Right atrium auricular region (tissue), 2 donors: ENCODE results near the gene PPFIA2. TPM values are rescaled to one million over a fixed set of nuclear protein-coding genes. Genes with fewer than 3 reads are reported as not detected.

Experiments used
- DNase-seq: peaks from one replicate; pipeline ENCODE4 v3.0.0-alpha.2; 2019; ENCODE audit warnings: low spot score
- H3K27ac ChIP-seq, 2 donors: fragments of 200-600 bp; sonication (generic); 1 replicate in 1 of 2; 2 replicates in 1 of 2; pipeline ENCODE4 v1.5.1; 2016 to 2019
- H3K27me3 ChIP-seq, 2 donors: fragments of 200-600 bp; sonication (generic); one replicate each; pipeline versions ENCODE4 v1.5.1 to v1.6.0; 2017 to 2019
- H3K36me3 ChIP-seq: fragments of 200-600 bp; sonication (generic); one replicate; pipeline ENCODE4 v1.5.1; 2016
- H3K4me1 ChIP-seq, 2 donors: fragments of 200-600 bp; sonication (generic); one replicate each; pipeline versions ENCODE4 v1.5.1 to v1.6.0; 2017 to 2019
- H3K4me3 ChIP-seq, 2 donors: fragments of 200-600 bp; sonication (generic); 1 replicate in 1 of 2; 2 replicates in 1 of 2; pipeline ENCODE4 v1.5.1; 2017 to 2019; ENCODE audit warnings: mild to moderate bottlenecking in 1 of 2, moderate library complexity in 1 of 2
- H3K9me3 ChIP-seq, 2 donors: fragments of 200-600 bp; sonication (generic); one replicate each; pipeline ENCODE4 v1.5.1; 2019
- total RNA-seq, 2 donors: library from RNA; depleted of rRNA; stranded (reverse); fragments of >200 nt; gene quantifications; one replicate each; pipeline ENCODE4 v1.1.0, GENCODE V29; 2016
- TF ChIP-seq, protein P1 (sequence below), 2 donors: fragments of 200-600 bp; sonication (generic); IDR thresholded peaks; one replicate each; pipeline ENCODE4 v1.5.1; 2019; ENCODE audit warnings: antibody characterized with exemption in 2 of 2

The PPFIA2 gene
- total RNA-seq, 2 donors from 2014 or later, result 0.20 to 0.48 TPM

- H3K27ac ChIP-seq, result no peak overlapping the region
- no peaks in the 10 kb centered on the region for H3K27me3 ChIP-seq
- H3K36me3 ChIP-seq, result no peaks in the 10 kb centered on the region
- no peak for DNase-seq
- no peaks in the 10 kb centered on the region for H3K4me1 ChIP-seq
- TF ChIP-seq, protein P1, sequence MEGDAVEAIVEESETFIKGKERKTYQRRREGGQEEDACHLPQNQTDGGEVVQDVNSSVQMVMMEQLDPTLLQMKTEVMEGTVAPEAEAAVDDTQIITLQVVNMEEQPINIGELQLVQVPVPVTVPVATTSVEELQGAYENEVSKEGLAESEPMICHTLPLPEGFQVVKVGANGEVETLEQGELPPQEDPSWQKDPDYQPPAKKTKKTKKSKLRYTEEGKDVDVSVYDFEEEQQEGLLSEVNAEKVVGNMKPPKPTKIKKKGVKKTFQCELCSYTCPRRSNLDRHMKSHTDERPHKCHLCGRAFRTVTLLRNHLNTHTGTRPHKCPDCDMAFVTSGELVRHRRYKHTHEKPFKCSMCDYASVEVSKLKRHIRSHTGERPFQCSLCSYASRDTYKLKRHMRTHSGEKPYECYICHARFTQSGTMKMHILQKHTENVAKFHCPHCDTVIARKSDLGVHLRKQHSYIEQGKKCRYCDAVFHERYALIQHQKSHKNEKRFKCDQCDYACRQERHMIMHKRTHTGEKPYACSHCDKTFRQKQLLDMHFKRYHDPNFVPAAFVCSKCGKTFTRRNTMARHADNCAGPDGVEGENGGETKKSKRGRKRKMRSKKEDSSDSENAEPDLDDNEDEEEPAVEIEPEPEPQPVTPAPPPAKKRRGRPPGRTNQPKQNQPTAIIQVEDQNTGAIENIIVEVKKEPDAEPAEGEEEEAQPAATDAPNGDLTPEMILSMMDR (IDR thresholded peaks at IDR 0.05), result no peak
- no peak overlapping the region for H3K4me3 ChIP-seq
- no peaks in the 10 kb centered on the region for H3K9me3 ChIP-seq
Measured at GRCh38 chr12:81245907-81246570, 513.1 kb downstream of the PPFIA2 start.

- no peak overlapping the region for H3K27ac ChIP-seq
Measured at GRCh38 chr12:81245458-81245857, 513.7 kb downstream of the PPFIA2 start.

DNA sequence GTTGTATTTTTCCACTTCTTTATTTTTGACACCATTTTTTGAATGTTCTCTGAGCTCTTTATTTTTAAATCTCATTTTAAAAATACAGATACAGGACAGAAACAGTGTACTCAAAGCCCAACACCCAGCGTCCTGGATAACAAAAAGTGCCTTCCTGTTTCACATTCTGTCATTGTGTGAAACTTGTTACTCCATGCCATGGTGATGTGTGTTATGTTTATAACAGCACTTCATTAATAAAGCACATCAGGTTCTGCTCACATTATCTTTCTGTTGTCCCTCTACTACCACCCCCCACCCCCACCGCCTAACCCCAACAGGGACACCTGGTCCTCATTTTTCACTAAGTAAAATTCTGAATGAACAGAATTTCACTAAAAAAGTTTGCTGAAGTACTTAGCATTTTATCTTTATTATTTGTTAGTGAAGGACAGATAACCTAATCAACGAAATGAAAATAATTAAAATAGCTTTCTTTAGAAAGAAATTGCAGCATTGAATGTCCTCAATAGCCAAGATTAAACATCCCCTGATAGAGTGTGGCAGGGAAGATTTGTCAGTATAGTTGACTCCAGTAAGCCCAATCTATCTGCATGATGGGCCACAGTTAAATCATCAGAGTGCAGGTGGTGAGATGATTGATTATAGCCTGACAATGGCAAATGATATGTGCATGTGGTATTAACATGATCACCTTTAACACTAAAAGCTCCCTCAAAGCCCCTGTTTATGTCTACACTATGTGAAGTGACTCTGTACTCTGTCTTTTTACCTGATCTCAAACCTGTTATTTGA, 527.4 kb downstream of the PPFIA2 start:
- Histone ChIP-seq H3K9me3 (no peaks in the 10 kb centered on the region), H3K4me3 (no peak overlapping the region), H3K27ac (peak overlapping the region in 1 of 2 donors; percentile 71), H3K36me3 (peaks cover 6% of the 10 kb centered on the region), H3K4me1 (peaks cover 0 to 5% of the 10 kb centered on the region in 2 donors), H3K27me3 (no peaks in the 10 kb centered on the region)
- TF ChIP-seq, protein P1 (IDR thresholded peaks at IDR 0.05), result no peak
- no peak for DNase-seq

More at GRCh38 chr12:81245458-81245857, 513.7 kb downstream of the PPFIA2 start:
- TF ChIP-seq, protein P1 (IDR thresholded peaks at IDR 0.05), result no peak
- no peak overlapping the region for H3K4me3 ChIP-seq
- no peaks in the 10 kb centered on the region for H3K4me1 ChIP-seq
- H3K9me3 ChIP-seq, result no peaks in the 10 kb centered on the region
- no peaks in the 10 kb centered on the region for H3K27me3 ChIP-seq
- no peak for DNase-seq
- no peaks in the 10 kb centered on the region for H3K36me3 ChIP-seq

GRCh38 chr12:81229759-81230158, 529.4 kb downstream of the PPFIA2 start:
- no peak for DNase-seq
- peaks cover 6% of the 10 kb centered on the region for H3K36me3 ChIP-seq
- TF ChIP-seq, protein P1 (IDR thresholded peaks at IDR 0.05), result no peak
- no peak overlapping the region for H3K27ac ChIP-seq
- H3K9me3 ChIP-seq, result no peaks in the 10 kb centered on the region
- H3K4me3 ChIP-seq, result no peak overlapping the region
- peaks cover 0 to 5% of the 10 kb centered on the region in 2 donors for H3K4me1 ChIP-seq
- H3K27me3 ChIP-seq, result no peaks in the 10 kb centered on the region

- no peak overlapping the region for H3K27ac ChIP-seq
- peaks cover 0 to 5% of the 10 kb centered on the region in 2 donors for H3K4me1 ChIP-seq
- no peaks in the 10 kb centered on the region for H3K36me3 ChIP-seq
- DNase-seq, result no peak
- H3K27me3 ChIP-seq, result no peaks in the 10 kb centered on the region
- no peaks in the 10 kb centered on the region for H3K9me3 ChIP-seq
- H3K4me3 ChIP-seq, result no peak overlapping the region
- TF ChIP-seq, protein P1 (IDR thresholded peaks at IDR 0.05), result no peak
Measured at GRCh38 chr12:81224626-81225025, 534.5 kb downstream of the PPFIA2 start.
